H9 (cell line): ENCODE data around the gene MAMDC4. TPM values are rescaled to one million over a fixed set of nuclear protein-coding genes. Genes with fewer than 3 reads are reported as not detected.
A peak's percentile ranks its signal among the peaks of the same experiment; 100 is the strongest.
"Not testable (repeated sequence)": the region's sequence is repeated elsewhere in the genome, so short reads cannot be mapped to it uniquely, and the experiment has no call there.

Experiments
- DNase-seq: peaks from one replicate; pipeline ENCODE4 v3.0.0-alpha.2; 2017
- H2AFZ ChIP-seq: one replicate; pipeline ENCODE4 v1.6.1; 2013; ENCODE audit warnings: mild to moderate bottlenecking, low read length, control low read depth, moderate library complexity
- H2AK5ac ChIP-seq: 2 replicates; pipeline ENCODE4 v1.6.1; 2013; ENCODE audit warnings: low read length, control low read depth, mixed read lengths; ENCODE audit not compliant: insufficient read length
- H2BK120ac ChIP-seq: one replicate; pipeline ENCODE4 v1.6.1; 2013; ENCODE audit warnings: low read depth, mild to moderate bottlenecking, low read length, control low read depth, inconsistent platforms; ENCODE audit not compliant: poor library complexity, severe bottlenecking
- H2BK12ac ChIP-seq: 2 replicates; pipeline ENCODE4 v1.6.1; 2013; ENCODE audit warnings: low read length, control low read depth, mixed read lengths, low read depth; ENCODE audit not compliant: insufficient read length
- H2BK15ac ChIP-seq: 2 replicates; pipeline ENCODE4 v1.6.1; 2013; ENCODE audit warnings: low read depth, low read length, control low read depth
- H2BK20ac ChIP-seq: one replicate; pipeline ENCODE4 v1.6.1; 2013; ENCODE audit warnings: low read depth, mild to moderate bottlenecking, low read length, control low read depth, inconsistent platforms; ENCODE audit not compliant: poor library complexity, severe bottlenecking
- H2BK5ac ChIP-seq: 2 replicates; pipeline ENCODE4 v1.6.1; 2013; ENCODE audit warnings: low read length, control low read depth, mixed read lengths; ENCODE audit not compliant: insufficient read length
- H3K14ac ChIP-seq: 2 replicates; pipeline ENCODE4 v1.6.1; 2013; ENCODE audit warnings: low read length, control low read depth; ENCODE audit not compliant: insufficient read depth
- H3K18ac ChIP-seq: 2 replicates; pipeline ENCODE4 v1.6.1; 2013; ENCODE audit warnings: low read depth, mild to moderate bottlenecking, mixed read lengths, low read length, control low read depth; ENCODE audit not compliant: insufficient read length
- H3K23ac ChIP-seq: 2 replicates; pipeline ENCODE4 v1.6.1; 2013; ENCODE audit warnings: low read length, control low read depth, mixed read lengths, low read depth; ENCODE audit not compliant: insufficient read length
- H3K23me2 ChIP-seq: 2 replicates; pipeline ENCODE4 v1.6.1; 2013; ENCODE audit warnings: low read depth, mild to moderate bottlenecking, mixed read lengths, low read length, control low read depth; ENCODE audit not compliant: insufficient read length, poor library complexity, severe bottlenecking
- H3K27ac ChIP-seq: 2 replicates; pipeline ENCODE4 v1.5.1; 2013; ENCODE audit warnings: low read length, control low read depth, mixed read lengths, low read depth; ENCODE audit not compliant: insufficient read length
- H3K27me3 ChIP-seq: 2 replicates; pipeline ENCODE4 v1.6.1; 2013; ENCODE audit warnings: low read length, control low read depth, inconsistent platforms; ENCODE audit not compliant: insufficient read depth
- H3K4ac ChIP-seq: 2 replicates; pipeline ENCODE4 v1.6.1; 2013; ENCODE audit warnings: low read depth, mild to moderate bottlenecking, control low read depth, inconsistent platforms, low read length, moderate library complexity
- H3K4me1 ChIP-seq: 2 replicates; pipeline ENCODE4 v1.6.1; 2013; ENCODE audit warnings: low read length, control low read depth, inconsistent platforms; ENCODE audit not compliant: insufficient read depth
- H3K4me2 ChIP-seq: 2 replicates; pipeline ENCODE4 v1.6.1; 2013; ENCODE audit warnings: low read length, control low read depth, mixed read lengths; ENCODE audit not compliant: insufficient read length, insufficient read depth
- H3K56ac ChIP-seq: 2 replicates; pipeline ENCODE4 v1.6.1; 2013; ENCODE audit warnings: low read depth, mild to moderate bottlenecking, mixed read lengths, low read length, control low read depth; ENCODE audit not compliant: insufficient read length
- H3K79me1 ChIP-seq: 2 replicates; pipeline ENCODE4 v1.6.1; 2013; ENCODE audit warnings: low read depth, mild to moderate bottlenecking, moderate library complexity, low read length, control low read depth, inconsistent platforms; ENCODE audit not compliant: insufficient read depth, poor library complexity, severe bottlenecking
- H3K79me2 ChIP-seq: 2 replicates; pipeline ENCODE4 v1.6.1; 2013; ENCODE audit warnings: low read length, control low read depth, inconsistent platforms; ENCODE audit not compliant: insufficient read depth
- H3K9ac ChIP-seq: 2 replicates; pipeline ENCODE4 v1.6.1; 2013; ENCODE audit warnings: low read length, control low read depth, mixed read lengths; ENCODE audit not compliant: insufficient read length; ENCODE audit errors: extremely low read depth
- H3K9me3 ChIP-seq: one replicate; pipeline ENCODE4 v1.6.1; 2013; ENCODE audit warnings: low read depth, low read length, inconsistent platforms; ENCODE audit not compliant: control insufficient read depth
- H3T11ph ChIP-seq: one replicate; pipeline ENCODE4 v1.6.1; 2013; ENCODE audit warnings: mild to moderate bottlenecking, low read length, control low read depth, inconsistent platforms
- H4K20me1 ChIP-seq: one replicate; pipeline ENCODE4 v1.6.1; 2013; ENCODE audit not compliant: control insufficient read depth, insufficient read length, insufficient read depth
- H4K5ac ChIP-seq: 2 replicates; pipeline ENCODE4 v1.6.1; 2013; ENCODE audit warnings: low read depth, mild to moderate bottlenecking, mixed read lengths, low read length, control low read depth; ENCODE audit not compliant: insufficient read length
- H4K8ac ChIP-seq: replicated peaks from 2 replicates; pipeline ENCODE4 v1.6.1; 2013; ENCODE audit warnings: low read length, control low read depth, mixed read lengths, low read depth; ENCODE audit not compliant: insufficient read length
- H4K91ac ChIP-seq: 2 replicates; pipeline ENCODE4 v1.6.1; 2013; ENCODE audit warnings: low read depth, mild to moderate bottlenecking, moderate library complexity, mixed read lengths, low read length, control low read depth; ENCODE audit not compliant: insufficient read length
- H3K27ac Mint-ChIP-seq, 3 experiments: 2 replicates in 2 of 3; 3 replicates in 1 of 3; pipeline ENCODE4 v1.8.0; 2020 to 2021; ENCODE audit warnings: mixed read lengths in 3 of 3, mild to moderate bottlenecking in 1 of 3, moderate library complexity in 1 of 3
- H3K27me3 Mint-ChIP-seq: 2 replicates; pipeline ENCODE4 v1.8.0; 2021; ENCODE audit warnings: low read depth, mild to moderate bottlenecking, moderate library complexity, mixed read lengths
- H3K36me3 Mint-ChIP-seq, 3 experiments: 2 replicates in 2 of 3; 3 replicates in 1 of 3; pipeline ENCODE4 v1.8.0; 2020 to 2021; ENCODE audit warnings: low read depth in 3 of 3, mixed read lengths in 3 of 3; ENCODE audit not compliant: insufficient read depth in 1 of 3
- H3K4me1 Mint-ChIP-seq, 2 experiments: 2 replicates each; pipeline ENCODE4 v1.8.0; 2020; ENCODE audit warnings: mixed read lengths in 2 of 2
- H3K4me3 Mint-ChIP-seq, 2 experiments: 2 replicates in 1 of 2; 3 replicates in 1 of 2; pipeline ENCODE4 v1.8.0; 2020 to 2021; ENCODE audit warnings: mild to moderate bottlenecking in 2 of 2, mixed read lengths in 2 of 2, moderate library complexity in 1 of 2
- H3K9me3 Mint-ChIP-seq, 2 experiments: 2 replicates in 1 of 2; 3 replicates in 1 of 2; pipeline ENCODE4 v1.8.0; 2020; ENCODE audit warnings: mild to moderate bottlenecking in 2 of 2, mixed read lengths in 2 of 2, moderate library complexity in 1 of 2
- WGBS: extraction: QIAGEN DNeasy Blood & Tissue Kit; methylation state at CpG from one replicate; pipeline ENCODE4 v1.1.7; 2013; ENCODE audit warnings: missing lambda C conversion rate, low lambda C conversion rate, mixed read lengths; ENCODE audit not compliant: insufficient read length; ENCODE audit errors: extremely low coverage; 5-methylcytosine and 5-hydroxymethylcytosine counted together
- total RNA-seq: library from RNA; stranded (reverse); gene quantifications from 2 replicates; pipeline ENCODE4 v1.2.1, GENCODE V29; 2021
- TF ChIP-seq, protein P1 (sequence below): fragments of 200-600 bp; sonication (generic); conservative IDR thresholded peaks from 3 replicates; pipeline ENCODE4 v1.8.0; 2021; ENCODE audit warnings: antibody characterized with exemption, mild to moderate bottlenecking

MAMDC4 gene
- total RNA-seq, 1 experiment from 2014 or later, result 9.2 TPM

DNA sequence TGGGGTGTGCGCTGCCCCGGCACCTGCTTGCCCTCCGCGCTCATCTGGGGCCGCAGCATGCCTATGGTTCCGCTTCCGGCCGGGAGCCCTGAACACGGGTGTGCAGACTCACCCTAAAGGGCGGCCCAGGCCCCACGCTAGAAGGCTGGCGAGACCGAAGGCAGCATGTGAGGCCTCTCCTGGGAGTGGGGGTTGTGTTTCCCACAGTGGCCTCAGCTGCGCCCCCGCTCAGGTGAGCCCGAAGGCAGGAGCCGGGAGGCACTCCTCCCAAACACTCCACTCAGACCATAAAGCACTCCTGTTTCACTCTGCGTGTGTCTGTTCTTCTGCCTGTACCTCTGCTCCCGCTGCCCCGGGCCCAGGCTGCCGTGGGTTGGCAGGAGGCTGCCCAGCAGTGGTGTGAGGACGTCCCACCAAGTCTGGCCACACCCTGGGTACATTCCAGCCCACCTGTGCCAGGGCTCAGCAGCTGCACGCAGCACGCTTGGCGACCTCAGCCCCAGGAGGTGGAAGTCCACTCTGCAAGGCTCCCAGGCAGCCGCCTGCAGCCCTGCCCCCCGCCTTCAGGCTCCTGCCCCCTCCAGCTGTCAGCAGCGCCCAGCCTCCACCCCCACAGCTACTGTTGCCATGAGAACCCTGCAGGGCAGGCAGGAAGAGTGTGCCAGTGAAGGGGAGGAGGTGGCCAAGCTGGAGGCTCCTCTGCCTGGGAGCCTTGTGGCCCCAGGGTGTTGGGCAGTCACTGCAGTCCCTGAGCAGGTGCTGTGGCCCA, 11.1 kb upstream of the MAMDC4 start:
- no peak overlapping the region for H2BK20ac ChIP-seq
- no peaks in the 10 kb centered on the region for H3K9me3 ChIP-seq
- no peaks in the 10 kb centered on the region for H3K79me2 ChIP-seq
- no peak overlapping the region for H3K4me2 ChIP-seq
- H3K18ac ChIP-seq, result no peak overlapping the region
- no peak overlapping the region for H4K5ac ChIP-seq
- H4K8ac ChIP-seq, result no peak overlapping the region
- TF ChIP-seq, protein P1, sequence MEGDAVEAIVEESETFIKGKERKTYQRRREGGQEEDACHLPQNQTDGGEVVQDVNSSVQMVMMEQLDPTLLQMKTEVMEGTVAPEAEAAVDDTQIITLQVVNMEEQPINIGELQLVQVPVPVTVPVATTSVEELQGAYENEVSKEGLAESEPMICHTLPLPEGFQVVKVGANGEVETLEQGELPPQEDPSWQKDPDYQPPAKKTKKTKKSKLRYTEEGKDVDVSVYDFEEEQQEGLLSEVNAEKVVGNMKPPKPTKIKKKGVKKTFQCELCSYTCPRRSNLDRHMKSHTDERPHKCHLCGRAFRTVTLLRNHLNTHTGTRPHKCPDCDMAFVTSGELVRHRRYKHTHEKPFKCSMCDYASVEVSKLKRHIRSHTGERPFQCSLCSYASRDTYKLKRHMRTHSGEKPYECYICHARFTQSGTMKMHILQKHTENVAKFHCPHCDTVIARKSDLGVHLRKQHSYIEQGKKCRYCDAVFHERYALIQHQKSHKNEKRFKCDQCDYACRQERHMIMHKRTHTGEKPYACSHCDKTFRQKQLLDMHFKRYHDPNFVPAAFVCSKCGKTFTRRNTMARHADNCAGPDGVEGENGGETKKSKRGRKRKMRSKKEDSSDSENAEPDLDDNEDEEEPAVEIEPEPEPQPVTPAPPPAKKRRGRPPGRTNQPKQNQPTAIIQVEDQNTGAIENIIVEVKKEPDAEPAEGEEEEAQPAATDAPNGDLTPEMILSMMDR, result no peak
- peaks cover 0 to 15% (median 15%) of the 10 kb centered on the region in 3 experiments; a peak in 4 of 7 replicates for H3K36me3 Mint-ChIP-seq
- peaks cover 16 to 28% of the 10 kb centered on the region in 2 experiments for H3K4me1 Mint-ChIP-seq
- no peak overlapping the region for H2BK15ac ChIP-seq
- peaks cover 2% of the 10 kb centered on the region; the same call in 1 of the 2 replicates for H3K4me1 ChIP-seq
- no peak overlapping the region for H2AFZ ChIP-seq
- H3K9me3 Mint-ChIP-seq, result no peaks in the 10 kb centered on the region
- H3K27ac Mint-ChIP-seq, result peak overlapping the region in 1 of 3 experiments; percentile 64; a peak in 3 of 7 replicates
- no peak overlapping the region for H4K91ac ChIP-seq
- peak; percentile 57 for DNase-seq
- no peak overlapping the region for H2BK5ac ChIP-seq
- no peak overlapping the region for H2BK12ac ChIP-seq
- H3K4ac ChIP-seq, result no peak overlapping the region
- no peaks in the 10 kb centered on the region for H3K23me2 ChIP-seq
- H3K23ac ChIP-seq, result no peak overlapping the region
- peak overlapping the region in 1 of 2 experiments; percentile 23; a peak in 2 of 5 replicates for H3K4me3 Mint-ChIP-seq
- no peaks in the 10 kb centered on the region for H3K79me1 ChIP-seq
- H3K9ac ChIP-seq, result no peak overlapping the region
- no CpG with 5 or more reads among the region's 28 CpGs for WGBS
- no peak overlapping the region for H3T11ph ChIP-seq
- peak overlapping the region; percentile 41; the same call in 1 of the 2 replicates for H3K14ac ChIP-seq
- no peak overlapping the region for H3K27ac ChIP-seq
- H3K56ac ChIP-seq, result no peak overlapping the region
- no peaks in the 10 kb centered on the region for H4K20me1 ChIP-seq
- peaks cover 9% of the 10 kb centered on the region; the same call in 1 of the 2 replicates for H3K27me3 Mint-ChIP-seq
- no peaks in the 10 kb centered on the region for H3K27me3 ChIP-seq
- no peak overlapping the region for H2AK5ac ChIP-seq
- no peak overlapping the region for H2BK120ac ChIP-seq

DNA sequence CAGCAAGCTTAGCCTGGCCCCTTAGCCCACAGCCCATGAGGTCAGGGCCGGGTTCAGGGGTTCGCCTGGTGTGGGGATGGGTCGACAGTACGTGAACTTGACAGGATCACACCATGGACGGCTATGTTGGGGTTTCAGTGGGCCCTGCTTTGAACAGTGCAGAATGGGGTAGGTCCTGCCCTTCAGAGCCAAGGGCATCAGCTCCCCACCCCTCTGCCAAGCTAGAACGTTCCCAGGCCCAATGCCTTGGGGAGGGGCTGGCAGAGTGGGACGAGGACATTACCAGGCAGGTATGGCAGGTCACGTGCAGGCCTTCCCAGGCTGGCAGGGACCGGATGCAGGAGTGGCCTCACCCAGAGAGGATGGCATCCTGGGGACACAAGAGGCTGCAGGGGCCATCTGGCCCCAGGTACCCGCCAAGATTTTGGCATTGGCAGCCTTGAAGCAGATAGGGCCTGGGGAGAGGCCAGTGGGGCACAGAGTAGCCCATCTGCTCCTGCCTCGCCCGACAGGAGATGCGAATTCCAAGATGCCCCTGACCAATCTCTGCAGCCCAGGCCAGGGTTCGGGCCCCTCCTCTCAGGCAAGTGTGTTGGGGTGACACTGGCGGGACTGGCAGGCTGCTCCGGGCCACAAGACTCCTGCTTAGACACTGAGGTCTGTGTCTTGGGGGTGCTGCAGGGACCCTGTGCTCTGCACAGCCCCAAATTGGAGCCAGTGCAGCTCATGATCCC, 10.3 kb upstream of the MAMDC4 start:
- not testable (repeated sequence) for H3K4me2 ChIP-seq

More for the DNA sequence above, 10.3 kb upstream of the MAMDC4 start:
- H3K4me1 Mint-ChIP-seq, result peaks cover 16 to 28% of the 10 kb centered on the region in 2 experiments
- H2AK5ac ChIP-seq, H4K91ac ChIP-seq, H3K9ac ChIP-seq, H3K9me3 ChIP-seq, H3K79me2 ChIP-seq, H3K27me3 ChIP-seq, H3K9me3 Mint-ChIP-seq, H3K23me2 ChIP-seq, H2BK15ac ChIP-seq, H3T11ph ChIP-seq, H2BK12ac ChIP-seq, H3K27me3 Mint-ChIP-seq, H3K27ac Mint-ChIP-seq, H3K23ac ChIP-seq, H4K20me1 ChIP-seq, H4K8ac ChIP-seq, H2AFZ ChIP-seq, H2BK5ac ChIP-seq, H2BK120ac ChIP-seq, H3K27ac ChIP-seq, H4K5ac ChIP-seq, H3K79me1 ChIP-seq, H3K56ac ChIP-seq, H3K4ac ChIP-seq, H3K14ac ChIP-seq, H3K18ac ChIP-seq, H3K4me1 ChIP-seq, H2BK20ac ChIP-seq: not testable (repeated sequence)
- H3K4me3 Mint-ChIP-seq, result peak overlapping the region in 1 of 2 experiments; percentile 56; a peak in 2 of 5 replicates
- no CpG with 5 or more reads among the region's 16 CpGs for WGBS
- DNase-seq, result peak; percentile 38
- H3K36me3 Mint-ChIP-seq, result peaks cover 0 to 15% (median 15%) of the 10 kb centered on the region in 3 experiments; a peak in 4 of 7 replicates
